ENCODE data around the gene COX15.

DNA sequence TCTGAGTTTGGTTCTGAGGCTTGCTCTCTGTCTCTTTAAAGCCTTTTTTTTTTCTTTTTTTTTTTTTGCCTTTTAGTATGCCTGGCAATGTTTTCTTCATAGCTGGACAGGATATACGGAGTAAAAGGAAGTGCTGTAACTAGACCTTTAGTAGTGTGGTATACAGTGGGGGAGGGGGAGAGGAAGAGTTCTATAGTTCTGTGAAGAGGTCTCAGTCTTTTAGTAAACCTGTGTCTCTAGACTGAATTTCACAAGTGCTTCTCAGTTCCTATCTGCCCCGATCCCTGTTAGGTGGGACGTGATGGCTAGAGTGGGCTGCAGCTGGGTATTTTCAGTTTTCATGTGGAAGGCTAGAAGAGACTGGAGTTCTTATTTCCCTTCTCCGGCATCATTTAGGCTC, 47.4 kb upstream of the COX15 start:
- TF ChIP-seq POLR2A (IDR thresholded peaks at IDR 0.05) (no peak), POLR2AphosphoS5 (IDR thresholded peaks at IDR 0.05) (no peak)
- TF ChIP-seq, protein P1, sequence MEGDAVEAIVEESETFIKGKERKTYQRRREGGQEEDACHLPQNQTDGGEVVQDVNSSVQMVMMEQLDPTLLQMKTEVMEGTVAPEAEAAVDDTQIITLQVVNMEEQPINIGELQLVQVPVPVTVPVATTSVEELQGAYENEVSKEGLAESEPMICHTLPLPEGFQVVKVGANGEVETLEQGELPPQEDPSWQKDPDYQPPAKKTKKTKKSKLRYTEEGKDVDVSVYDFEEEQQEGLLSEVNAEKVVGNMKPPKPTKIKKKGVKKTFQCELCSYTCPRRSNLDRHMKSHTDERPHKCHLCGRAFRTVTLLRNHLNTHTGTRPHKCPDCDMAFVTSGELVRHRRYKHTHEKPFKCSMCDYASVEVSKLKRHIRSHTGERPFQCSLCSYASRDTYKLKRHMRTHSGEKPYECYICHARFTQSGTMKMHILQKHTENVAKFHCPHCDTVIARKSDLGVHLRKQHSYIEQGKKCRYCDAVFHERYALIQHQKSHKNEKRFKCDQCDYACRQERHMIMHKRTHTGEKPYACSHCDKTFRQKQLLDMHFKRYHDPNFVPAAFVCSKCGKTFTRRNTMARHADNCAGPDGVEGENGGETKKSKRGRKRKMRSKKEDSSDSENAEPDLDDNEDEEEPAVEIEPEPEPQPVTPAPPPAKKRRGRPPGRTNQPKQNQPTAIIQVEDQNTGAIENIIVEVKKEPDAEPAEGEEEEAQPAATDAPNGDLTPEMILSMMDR (IDR thresholded peaks at IDR 0.05) = no peak

Data from suprapubic skin (tissue), 4 donors.